Smooth muscle cell (in vitro differentiated cells): Measurements from ENCODE around the gene CRADD. TPM values are rescaled to one million over a fixed set of nuclear protein-coding genes. Genes with fewer than 3 reads are reported as not detected.

Source experiments
- DNase-seq: peaks from one replicate; lab custom pipeline; 2025; ENCODE audit not compliant: unreplicated experiment; lab: John Stamatoyannopoulos, UW
- H2AFZ ChIP-seq: fragments of 200-600 bp; sonication (generic); 2 replicates; pipeline ENCODE4 v1.6.0; 2016; ENCODE audit warnings: antibody characterized with exemption, low read depth, mild to moderate bottlenecking
- H3F3A ChIP-seq: fragments of 200-600 bp; sonication (generic); 2 replicates; pipeline ENCODE4 v1.6.0; 2017; ENCODE audit warnings: antibody characterized with exemption, low read depth
- H3K27ac ChIP-seq: fragments of 200-600 bp; sonication (generic); 2 replicates; pipeline ENCODE4 v1.5.1; 2016; ENCODE audit warnings: low read depth, mild to moderate bottlenecking
- H3K27me3 ChIP-seq: fragments of 200-600 bp; sonication (generic); 2 replicates; pipeline ENCODE4 v1.6.1; 2016; ENCODE audit warnings: low read depth, mild to moderate bottlenecking
- H3K36me3 ChIP-seq: fragments of 200-600 bp; sonication (generic); 2 replicates; pipeline ENCODE4 v1.5.1; 2016; ENCODE audit warnings: low read depth
- H3K4me1 ChIP-seq: fragments of 200-600 bp; sonication (generic); 2 replicates; pipeline ENCODE4 v1.5.1; 2016; ENCODE audit warnings: low read depth
- H3K4me2 ChIP-seq: fragments of 200-600 bp; sonication (generic); 2 replicates; pipeline ENCODE4 v1.6.0; 2016; ENCODE audit warnings: mild to moderate bottlenecking
- H3K4me3 ChIP-seq: fragments of 200-600 bp; sonication (generic); 2 replicates; pipeline ENCODE4 v1.5.1; 2016; ENCODE audit warnings: mild to moderate bottlenecking
- H3K79me2 ChIP-seq: fragments of 200-600 bp; sonication (generic); 2 replicates; pipeline ENCODE4 v1.6.0; 2016; ENCODE audit warnings: low read depth, mild to moderate bottlenecking
- H3K9ac ChIP-seq: fragments of 200-600 bp; sonication (generic); 2 replicates; pipeline ENCODE4 v1.6.0; 2016; ENCODE audit warnings: low read depth
- H3K9me3 ChIP-seq: fragments of 200-600 bp; sonication (generic); replicated peaks from 2 replicates; pipeline ENCODE4 v1.5.1; 2016; ENCODE audit warnings: low read depth
- H4K20me1 ChIP-seq: fragments of 200-600 bp; sonication (generic); 2 replicates; pipeline ENCODE4 v1.6.0; 2016; ENCODE audit warnings: low read depth
- WGBS: methylation state at CpG from one replicate; pipeline ENCODE4 v1.1.7; 2016; ENCODE audit warnings: low lambda C conversion rate; 5-methylcytosine and 5-hydroxymethylcytosine counted together
- polyA plus RNA-seq: library from polyadenylated mRNA; unstranded; fragments of >200 nt; fragmentation: Nextera tagmentation; extraction: Ambion mirVana; gene quantifications from 2 replicates; pipeline ENCODE4 v1.2.1, GENCODE V29; 2016
- total RNA-seq: library from RNA; depleted of rRNA; stranded (reverse); fragments of >200 nt; gene quantifications from 2 replicates; pipeline ENCODE4 v1.2.3, GENCODE V29; 2014
- TF ChIP-seq, protein P1 (sequence below): fragments of 200-600 bp; sonication (generic); IDR thresholded peaks from 2 replicates; pipeline ENCODE4 v1.5.1; 2017; ENCODE audit warnings: borderline replicate concordance, mild to moderate bottlenecking, antibody characterized with exemption; ENCODE audit not compliant: insufficient read depth, poor library complexity, severe bottlenecking

The CRADD gene
- total and polyA plus RNA-seq, 2 experiments from 2014 or later, result 10.7 to 28.6 TPM

DNA sequence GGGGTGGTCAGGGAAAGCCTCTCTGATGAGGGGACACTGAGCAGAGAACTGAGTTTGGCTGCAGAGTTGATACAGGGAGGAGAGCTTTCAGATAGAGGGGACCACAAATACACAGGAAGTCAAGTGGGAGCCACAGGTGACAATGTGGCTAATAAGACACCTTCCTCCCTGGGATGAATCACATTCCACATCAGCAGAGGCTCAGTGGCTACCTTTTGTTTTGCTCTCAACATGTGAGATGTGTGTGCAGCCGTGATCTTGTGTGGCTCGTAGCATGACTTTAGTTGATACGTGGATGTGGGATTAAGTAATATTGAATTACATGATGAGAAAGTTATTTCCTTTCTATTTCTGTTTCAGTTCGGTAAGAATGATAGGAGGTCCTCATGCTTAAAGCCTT, 7.5 kb downstream of the CRADD start:
- no peak overlapping the region for H3K9ac ChIP-seq
- no peaks in the 10 kb centered on the region for H3K9me3 ChIP-seq
- no peak overlapping the region for H3K4me2 ChIP-seq
- no peak overlapping the region for H2AFZ ChIP-seq
- H3K4me3 ChIP-seq, result no peak overlapping the region
- no peaks in the 10 kb centered on the region for H3K4me1 ChIP-seq
- H4K20me1 ChIP-seq, result no peaks in the 10 kb centered on the region
- no peaks in the 10 kb centered on the region for H3F3A ChIP-seq
- 99% methylated on average over 4 of the region's 4 CpGs for WGBS
- TF ChIP-seq, protein P1, sequence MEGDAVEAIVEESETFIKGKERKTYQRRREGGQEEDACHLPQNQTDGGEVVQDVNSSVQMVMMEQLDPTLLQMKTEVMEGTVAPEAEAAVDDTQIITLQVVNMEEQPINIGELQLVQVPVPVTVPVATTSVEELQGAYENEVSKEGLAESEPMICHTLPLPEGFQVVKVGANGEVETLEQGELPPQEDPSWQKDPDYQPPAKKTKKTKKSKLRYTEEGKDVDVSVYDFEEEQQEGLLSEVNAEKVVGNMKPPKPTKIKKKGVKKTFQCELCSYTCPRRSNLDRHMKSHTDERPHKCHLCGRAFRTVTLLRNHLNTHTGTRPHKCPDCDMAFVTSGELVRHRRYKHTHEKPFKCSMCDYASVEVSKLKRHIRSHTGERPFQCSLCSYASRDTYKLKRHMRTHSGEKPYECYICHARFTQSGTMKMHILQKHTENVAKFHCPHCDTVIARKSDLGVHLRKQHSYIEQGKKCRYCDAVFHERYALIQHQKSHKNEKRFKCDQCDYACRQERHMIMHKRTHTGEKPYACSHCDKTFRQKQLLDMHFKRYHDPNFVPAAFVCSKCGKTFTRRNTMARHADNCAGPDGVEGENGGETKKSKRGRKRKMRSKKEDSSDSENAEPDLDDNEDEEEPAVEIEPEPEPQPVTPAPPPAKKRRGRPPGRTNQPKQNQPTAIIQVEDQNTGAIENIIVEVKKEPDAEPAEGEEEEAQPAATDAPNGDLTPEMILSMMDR, result no peak
- DNase-seq, result no peak
- no peaks in the 10 kb centered on the region for H3K27me3 ChIP-seq
- peaks cover 3% of the 10 kb centered on the region for H3K79me2 ChIP-seq
- H3K27ac ChIP-seq, result no peak overlapping the region
- no peaks in the 10 kb centered on the region for H3K36me3 ChIP-seq

- H3K27me3 ChIP-seq, result no peaks in the 10 kb centered on the region
- H3K9me3 ChIP-seq, result no peaks in the 10 kb centered on the region
- H3K4me2 ChIP-seq, result no peak overlapping the region
- H3K79me2 ChIP-seq, result no peaks in the 10 kb centered on the region
- no peak for DNase-seq
- no peak overlapping the region for H3K27ac ChIP-seq
- 90% methylated on average over 8 of the region's 8 CpGs for WGBS
- H3K36me3 ChIP-seq, result no peaks in the 10 kb centered on the region
- no peaks in the 10 kb centered on the region for H3K4me1 ChIP-seq
- H4K20me1 ChIP-seq, result no peaks in the 10 kb centered on the region
- H2AFZ ChIP-seq, result no peak overlapping the region
- H3K4me3 ChIP-seq, result no peak overlapping the region
- H3K9ac ChIP-seq, result no peak overlapping the region
- H3F3A ChIP-seq, result no peaks in the 10 kb centered on the region
- TF ChIP-seq, protein P1, result no peak
Observed at GRCh38 chr12:93686572-93687356, 9.6 kb downstream of the CRADD start.

GRCh38 chr12:93689076-93689834, 12.1 kb downstream of the CRADD start:
- Histone ChIP-seq H3K4me2 (no peak overlapping the region), H3F3A (no peaks in the 10 kb centered on the region), H3K36me3 (no peaks in the 10 kb centered on the region), H4K20me1 (no peaks in the 10 kb centered on the region), H3K4me1 (no peaks in the 10 kb centered on the region), H3K27ac (no peak overlapping the region), H3K27me3 (no peaks in the 10 kb centered on the region), H3K79me2 (no peaks in the 10 kb centered on the region), H3K9ac (no peak overlapping the region), H3K9me3 (no peaks in the 10 kb centered on the region), H3K4me3 (no peak overlapping the region), H2AFZ (no peak overlapping the region)
- TF ChIP-seq, protein P1, result no peak
- DNase-seq, result no peak
- 69% methylated on average over 2 of the region's 2 CpGs for WGBS
